ENCODE measurements around the gene RNF34.

The RNF34 gene

GRCh38 chr12:121388421-121388981, 11.4 kb upstream of the RNF34 start:
- no peak for DNase-seq (ENCODE audit: low read depth in 2 of 2)

- no peak for DNase-seq (ENCODE audit: low read depth in 2 of 2)
Observed at GRCh38 chr12:121390856-121391255, 9.1 kb upstream of the RNF34 start.

GRCh38 chr12:121391619-121392324, 8.1 kb upstream of the RNF34 start:
- peak; percentile 7 to 20 for DNase-seq (ENCODE audit: low read depth in 2 of 2)

- no peak for DNase-seq (ENCODE audit: low read depth in 2 of 2)
Observed at GRCh38 chr12:121392325-121392716, 7.6 kb upstream of the RNF34 start.

- no peak for DNase-seq (ENCODE audit: low read depth in 2 of 2)
Observed at GRCh38 chr12:121397521-121397920, 2.4 kb upstream of the RNF34 start.

GRCh38 chr12:121398355-121398754, 1.6 kb upstream of the RNF34 start:
- no peak for DNase-seq (ENCODE audit: low read depth in 2 of 2)

GRCh38 chr12:121400332-121401139, 618 bp downstream of the RNF34 start:
- DNase-seq (ENCODE audit: low read depth in 2 of 2): peak; percentile 31 to 46

- DNase-seq (ENCODE audit: low read depth in 2 of 2): no peak
Observed at GRCh38 chr12:121403721-121404120, 3.8 kb downstream of the RNF34 start.

GRCh38 chr12:121404734-121405133, 4.8 kb downstream of the RNF34 start:
- DNase-seq (ENCODE audit: low read depth in 2 of 2): no peak

- no peak for DNase-seq (ENCODE audit: low read depth in 2 of 2)
Observed at GRCh38 chr12:121405211-121405610, 5.3 kb downstream of the RNF34 start.

- no peak for DNase-seq (ENCODE audit: low read depth in 2 of 2)
Observed at GRCh38 chr12:121413917-121414316, 14.0 kb downstream of the RNF34 start.

- no peak for DNase-seq (ENCODE audit: low read depth in 2 of 2)
Observed at GRCh38 chr12:121417847-121418246, 17.9 kb downstream of the RNF34 start.

- DNase-seq (ENCODE audit: low read depth in 2 of 2): no peak
Observed at GRCh38 chr12:121420109-121420508, 20.2 kb downstream of the RNF34 start.

GRCh38 chr12:121423253-121423652, 23.3 kb downstream of the RNF34 start:
- DNase-seq (ENCODE audit: low read depth in 2 of 2): no peak

- no peak for DNase-seq (ENCODE audit: low read depth in 2 of 2)
Observed at GRCh38 chr12:121423682-121424623, 24.0 kb downstream of the RNF34 start.

- no peak for DNase-seq (ENCODE audit: low read depth in 2 of 2)
Observed at GRCh38 chr12:121424624-121424975, 24.7 kb downstream of the RNF34 start.

- DNase-seq (ENCODE audit: low read depth in 2 of 2): no peak
Observed at GRCh38 chr12:121427556-121428050, 27.7 kb downstream of the RNF34 start.

- no peak for DNase-seq (ENCODE audit: low read depth in 2 of 2)
Observed at GRCh38 chr12:121428883-121429282, 29.0 kb downstream of the RNF34 start.

GRCh38 chr12:121430833-121431415, 31.0 kb downstream of the RNF34 start:
- DNase-seq (ENCODE audit: low read depth in 2 of 2): no peak

GRCh38 chr12:121432740-121433480, 33.0 kb downstream of the RNF34 start:
- no peak for DNase-seq (ENCODE audit: low read depth in 2 of 2)

- no peak for DNase-seq (ENCODE audit: low read depth in 2 of 2)
Observed at GRCh38 chr12:121436706-121437105, 36.8 kb downstream of the RNF34 start.

Measured in stimulated activated CD8-positive, alpha-beta memory T cell treated with anti-CD3 and anti-CD28 coated beads, Interleukin-15, amount 100 ng/mL, for 48 hours (primary cell).